ENCODE data around the gene FAR2. TPM values are rescaled to one million over a fixed set of nuclear protein-coding genes. Genes with fewer than 3 reads are reported as not detected.

Gene FAR2
- total RNA-seq, 1 experiment from 2014 or later: 22.1 TPM

- TF ChIP-seq, protein P1, sequence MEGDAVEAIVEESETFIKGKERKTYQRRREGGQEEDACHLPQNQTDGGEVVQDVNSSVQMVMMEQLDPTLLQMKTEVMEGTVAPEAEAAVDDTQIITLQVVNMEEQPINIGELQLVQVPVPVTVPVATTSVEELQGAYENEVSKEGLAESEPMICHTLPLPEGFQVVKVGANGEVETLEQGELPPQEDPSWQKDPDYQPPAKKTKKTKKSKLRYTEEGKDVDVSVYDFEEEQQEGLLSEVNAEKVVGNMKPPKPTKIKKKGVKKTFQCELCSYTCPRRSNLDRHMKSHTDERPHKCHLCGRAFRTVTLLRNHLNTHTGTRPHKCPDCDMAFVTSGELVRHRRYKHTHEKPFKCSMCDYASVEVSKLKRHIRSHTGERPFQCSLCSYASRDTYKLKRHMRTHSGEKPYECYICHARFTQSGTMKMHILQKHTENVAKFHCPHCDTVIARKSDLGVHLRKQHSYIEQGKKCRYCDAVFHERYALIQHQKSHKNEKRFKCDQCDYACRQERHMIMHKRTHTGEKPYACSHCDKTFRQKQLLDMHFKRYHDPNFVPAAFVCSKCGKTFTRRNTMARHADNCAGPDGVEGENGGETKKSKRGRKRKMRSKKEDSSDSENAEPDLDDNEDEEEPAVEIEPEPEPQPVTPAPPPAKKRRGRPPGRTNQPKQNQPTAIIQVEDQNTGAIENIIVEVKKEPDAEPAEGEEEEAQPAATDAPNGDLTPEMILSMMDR (conservative IDR thresholded peaks at IDR 0.05): no peak
- Mint-ChIP-seq H3K9me3 (no peaks in the 10 kb centered on the region), H3K36me3 (ENCODE audit: insufficient read depth in 1 of 3, low read depth in 3 of 3) (no peaks in the 10 kb centered on the region), H3K4me3 (no peak overlapping the region), H3K27me3 (ENCODE audit: low read depth) (no peaks in the 10 kb centered on the region), H3K27ac (no peak overlapping the region), H3K4me1 (peaks cover 5 to 6% of the 10 kb centered on the region in 2 experiments; a peak in 2 of 4 replicates)
- Histone ChIP-seq H3K79me2 (ENCODE audit: insufficient read depth, low read length) (no peaks in the 10 kb centered on the region), H3K23ac (ENCODE audit: insufficient read length, low read depth, low read length) (no peak overlapping the region), H3K27me3 (ENCODE audit: insufficient read depth, low read length) (no peaks in the 10 kb centered on the region), H3K4me2 (ENCODE audit: insufficient read depth, insufficient read length, low read length) (no peak overlapping the region), H2AFZ (ENCODE audit: low read length) (no peak overlapping the region), H4K5ac (ENCODE audit: insufficient read length, low read depth, low read length) (no peak overlapping the region), H4K20me1 (ENCODE audit: control insufficient read depth, insufficient read depth, insufficient read length) (no peaks in the 10 kb centered on the region), H3K9ac (ENCODE audit: extremely low read depth, insufficient read length, low read length) (no peak overlapping the region), H3K27ac (ENCODE audit: insufficient read length, low read depth, low read length) (no peak overlapping the region), H4K91ac (ENCODE audit: insufficient read length, low read depth, low read length) (no peak overlapping the region), H2BK120ac (ENCODE audit: low read depth, low read length, poor library complexity, severe bottlenecking) (no peak overlapping the region), H2BK15ac (ENCODE audit: low read depth, low read length) (no peak overlapping the region), H2BK20ac (ENCODE audit: low read depth, low read length, poor library complexity, severe bottlenecking) (no peak overlapping the region), H4K8ac (replicated peaks; ENCODE audit: insufficient read length, low read depth, low read length) (no peak overlapping the region), H3K14ac (ENCODE audit: insufficient read depth, low read length) (no peak overlapping the region), H3K4me1 (ENCODE audit: insufficient read depth, low read length) (no peaks in the 10 kb centered on the region), H3K4ac (ENCODE audit: low read depth, low read length) (no peak overlapping the region), H3K79me1 (ENCODE audit: insufficient read depth, low read depth, low read length, poor library complexity, severe bottlenecking) (no peaks in the 10 kb centered on the region), H3T11ph (ENCODE audit: low read length) (no peak overlapping the region), H3K18ac (ENCODE audit: insufficient read length, low read depth, low read length) (no peak overlapping the region), H3K56ac (ENCODE audit: insufficient read length, low read depth, low read length) (no peak overlapping the region), H2BK12ac (ENCODE audit: insufficient read length, low read depth, low read length) (no peak overlapping the region), H3K9me3 (ENCODE audit: control insufficient read depth, low read depth, low read length) (no peaks in the 10 kb centered on the region), H2BK5ac (ENCODE audit: insufficient read length, low read length) (no peak overlapping the region), H3K23me2 (ENCODE audit: insufficient read length, low read depth, low read length, poor library complexity, severe bottlenecking) (no peaks in the 10 kb centered on the region), H2AK5ac (ENCODE audit: insufficient read length, low read length) (no peak overlapping the region)
- no CpG with 5 or more reads among the region's 2 CpGs for WGBS (ENCODE audit: extremely low coverage, insufficient read length, low lambda C conversion rate)
- DNase-seq: no peak
Observed at GRCh38 chr12:29234552-29234951, 85.5 kb downstream of the FAR2 start.
